DOHH2 (cell line): ENCODE data around the gene SMURF2.

Experiments used
- H3F3A ChIP-seq: fragments of 200-600 bp; sonication (generic), shearing (Covaris generic); 2 replicates; pipeline ENCODE4 v1.6.0; 2016; ENCODE audit warnings: antibody characterized with exemption, mild to moderate bottlenecking; ENCODE audit not compliant: control insufficient read depth, insufficient read depth
- H3K27ac ChIP-seq: fragments of 200-600 bp; sonication (generic); 2 replicates; pipeline ENCODE4 v1.5.1; 2014; ENCODE audit warnings: low read depth, mild to moderate bottlenecking, low read length, moderate library complexity
- H3K27me3 ChIP-seq: fragments of 200-600 bp; sonication (generic); 2 replicates; pipeline ENCODE4 v1.6.1; 2014; ENCODE audit warnings: mild to moderate bottlenecking, low read length, mixed read lengths; ENCODE audit not compliant: control insufficient read depth
- H3K36me3 ChIP-seq: fragments of 200-600 bp; sonication (generic); 2 replicates; pipeline ENCODE4 v1.6.1; 2014; ENCODE audit warnings: mild to moderate bottlenecking, low read length, moderate library complexity, mixed read lengths; ENCODE audit not compliant: control insufficient read depth
- H3K4me1 ChIP-seq: fragments of 200-600 bp; sonication (generic); 2 replicates; pipeline ENCODE4 v1.6.1; 2014; ENCODE audit warnings: mild to moderate bottlenecking, low read length, mixed read lengths; ENCODE audit not compliant: control insufficient read depth
- H3K4me2 ChIP-seq: fragments of 200-600 bp; sonication (generic); 2 replicates; pipeline ENCODE4 v1.6.0; 2014; ENCODE audit warnings: mild to moderate bottlenecking, low read length, moderate library complexity
- H3K4me3 ChIP-seq: fragments of 200-600 bp; sonication (generic); 2 replicates; pipeline ENCODE4 v1.5.1; 2014; ENCODE audit warnings: mild to moderate bottlenecking, low read length, mixed read lengths
- H3K79me2 ChIP-seq: fragments of 200-600 bp; sonication (generic); 2 replicates; pipeline ENCODE4 v1.6.1; 2014; ENCODE audit warnings: mild to moderate bottlenecking, low read length, mixed read lengths; ENCODE audit not compliant: control insufficient read depth
- H3K9me2 ChIP-seq: fragments of 200-600 bp; sonication (generic); replicated peaks from 2 replicates; pipeline ENCODE4 v1.6.1; 2014; ENCODE audit warnings: mild to moderate bottlenecking, low read length, mixed read lengths; ENCODE audit not compliant: control insufficient read depth
- H3K9me3 ChIP-seq: fragments of 200-600 bp; sonication (generic); 2 replicates; pipeline ENCODE4 v1.6.1; 2014; ENCODE audit warnings: antibody characterized with exemption, low read length, mixed read lengths; ENCODE audit not compliant: control insufficient read depth, insufficient read depth
- H4K20me1 ChIP-seq: fragments of 200-600 bp; sonication (generic); 2 replicates; pipeline ENCODE4 v1.6.0; 2014; ENCODE audit warnings: low read depth, mild to moderate bottlenecking, antibody characterized with exemption, low read length, moderate library complexity; ENCODE audit not compliant: control insufficient read depth, insufficient read depth
- CTCF ChIP-seq: fragments of 200-600 bp; sonication (generic); IDR thresholded peaks from one replicate; pipeline ENCODE4 v1.5.1; 2014; ENCODE audit warnings: antibody characterized with exemption, mild to moderate bottlenecking, low read depth, low read length; ENCODE audit not compliant: poor library complexity, severe bottlenecking
- EZH2phosphoT487 ChIP-seq: fragments of 200-600 bp; sonication (generic); IDR thresholded peaks from 2 replicates; pipeline ENCODE4 v1.6.1; 2017; ENCODE audit warnings: borderline replicate concordance, mild to moderate bottlenecking, antibody characterized with exemption, low read length, moderate library complexity, mixed read lengths

Gene SMURF2

DNA sequence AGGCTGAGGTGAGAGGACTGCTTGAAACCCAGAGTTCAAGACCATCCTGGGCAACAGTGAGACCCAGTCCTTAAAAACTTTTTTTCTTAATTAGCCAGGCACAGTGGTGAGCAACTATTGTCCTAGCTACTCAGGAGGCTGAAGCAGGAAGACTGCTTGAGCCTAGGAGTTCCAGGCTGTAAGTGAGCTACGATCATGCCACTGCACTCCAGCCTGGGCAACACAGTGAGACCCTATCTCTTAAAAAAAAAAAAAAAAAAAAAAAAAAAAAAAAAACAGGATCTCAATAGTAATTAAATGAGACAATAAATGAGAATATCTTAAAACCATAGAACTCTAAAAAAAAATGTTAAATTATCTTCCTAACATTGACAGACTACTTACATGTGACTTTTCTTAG lies 14.3 kb downstream of the SMURF2 start:
- Histone ChIP-seq H3F3A (0 out of 2 replicates have a peak, but pooled peaks cover 6% of the 10 kb centered on the region), H3K27me3 (no peaks in the 10 kb centered on the region), H3K79me2 (peaks cover 56% of the 10 kb centered on the region), H3K4me2 (no peak overlapping the region), H3K4me1 (peaks cover 3% of the 10 kb centered on the region), H3K4me3 (no peak overlapping the region), H3K9me2 (no peaks in the 10 kb centered on the region), H4K20me1 (no peaks in the 10 kb centered on the region), H3K36me3 (no peaks in the 10 kb centered on the region; the same call in 1 of the 2 replicates), H3K27ac (no peak overlapping the region), H3K9me3 (no peaks in the 10 kb centered on the region)
- TF ChIP-seq EZH2phosphoT487 (no peak), CTCF (no peak)

- no peak overlapping the region for H3K4me2 ChIP-seq
- peaks cover 46% of the 10 kb centered on the region for H3K79me2 ChIP-seq
- H3K36me3 ChIP-seq = peaks cover 3% of the 10 kb centered on the region; the same call in 1 of the 2 replicates
- peaks cover 7% of the 10 kb centered on the region for H3K4me1 ChIP-seq
- H3F3A ChIP-seq = no peaks in the 10 kb centered on the region
- H4K20me1 ChIP-seq = 0 out of 2 replicates have a peak, but pooled peaks cover 8% of the 10 kb centered on the region
- H3K9me3 ChIP-seq = no peaks in the 10 kb centered on the region
- TF ChIP-seq CTCF (no peak), EZH2phosphoT487 (no peak)
- H3K9me2 ChIP-seq = no peaks in the 10 kb centered on the region
- H3K27me3 ChIP-seq = no peaks in the 10 kb centered on the region
- H3K27ac ChIP-seq = no peak overlapping the region
- H3K4me3 ChIP-seq = no peak overlapping the region
Observed at GRCh38 chr17:64639516-64639915, 22.6 kb downstream of the SMURF2 start.

GRCh38 chr17:64638552-64639203 lies 23.4 kb downstream of the SMURF2 start:
- Histone ChIP-seq H3K9me2 (no peaks in the 10 kb centered on the region), H3F3A (no peaks in the 10 kb centered on the region), H4K20me1 (0 out of 2 replicates have a peak, but pooled peaks cover 9% of the 10 kb centered on the region), H3K4me3 (no peak overlapping the region), H3K9me3 (no peaks in the 10 kb centered on the region), H3K4me2 (no peak overlapping the region), H3K36me3 (peaks cover 3% of the 10 kb centered on the region; the same call in 1 of the 2 replicates), H3K27me3 (no peaks in the 10 kb centered on the region), H3K79me2 (peaks cover 51% of the 10 kb centered on the region), H3K4me1 (peaks cover 7% of the 10 kb centered on the region), H3K27ac (no peak overlapping the region)
- no peak for TF ChIP-seq CTCF
- TF ChIP-seq EZH2phosphoT487 = no peak
